ENCODE results near the gene MON2. TPM values are rescaled to one million over a fixed set of nuclear protein-coding genes. Genes with fewer than 3 reads are reported as not detected.

Gene MON2
- total and polyA plus RNA-seq, 4 donors, result 11.9 to 175 (median 33.3) TPM

GRCh38 chr12:62606654-62607053 lies 140.0 kb downstream of the MON2 start:
- WGBS, 2 donors, result 92 to 100% methylated on average over 1 of the region's 1 CpG

GRCh38 chr12:62613081-62613480 lies 146.5 kb downstream of the MON2 start:
- WGBS, 2 donors, result 95 to 100% methylated on average over 1 of the region's 1 CpG
- TF ChIP-seq CTCF (IDR thresholded peaks at IDR 0.05; ENCODE audit: control extremely low read depth, extremely low read depth), result no peak
- H3K27me3 ChIP-seq (ENCODE audit: control insufficient read depth in 3 of 3, insufficient read depth in 3 of 3, low read length in 2 of 3), result no peaks in the 10 kb centered on the region

More at GRCh38 chr12:62606654-62607053, 140.0 kb downstream of the MON2 start:
- DNase-seq (no peak), ATAC-seq (ENCODE audit: insufficient read depth, low FRiP score) (no peak)
- no peak overlapping the region for H3K9ac ChIP-seq (ENCODE audit: insufficient read depth in 1 of 2, low read length in 2 of 2)
- no peaks in the 10 kb centered on the region for H3K27me3 ChIP-seq (ENCODE audit: control insufficient read depth in 3 of 3, insufficient read depth in 3 of 3, low read length in 2 of 3)
- H3K36me3 ChIP-seq (ENCODE audit: control insufficient read depth in 4 of 4, insufficient read depth in 4 of 4, low read length in 4 of 4), result peaks cover 0 to 1% (median 0%) of the 10 kb centered on the region in 4 donors
- H3K27ac ChIP-seq (ENCODE audit: low read depth in 1 of 2, low read length in 1 of 2), result no peak overlapping the region
- TF ChIP-seq CTCF (IDR thresholded peaks at IDR 0.05; ENCODE audit: control extremely low read depth, extremely low read depth), result no peak
- no peak overlapping the region for H3K4me3 ChIP-seq
- peaks cover 0 to 16% (median 11%) of the 10 kb centered on the region in 5 donors for H3K4me1 ChIP-seq (ENCODE audit: control insufficient read depth in 5 of 5, insufficient read depth in 5 of 5, low read length in 5 of 5)
- no peaks in the 10 kb centered on the region for H3K9me3 ChIP-seq (ENCODE audit: control insufficient read depth in 4 of 4, insufficient read depth in 3 of 4, low read length in 3 of 4)

GRCh38 chr12:62618319-62618718 lies 151.7 kb downstream of the MON2 start:
- no peak for DNase-seq
- Histone ChIP-seq H3K9me3 (ENCODE audit: control insufficient read depth in 4 of 4, insufficient read depth in 3 of 4, low read length in 3 of 4) (no peaks in the 10 kb centered on the region), H3K27me3 (ENCODE audit: control insufficient read depth in 3 of 3, insufficient read depth in 3 of 3, low read length in 2 of 3) (peaks cover 0 to 6% (median 0%) of the 10 kb centered on the region in 3 donors), H3K9ac (ENCODE audit: insufficient read depth in 1 of 2, low read length in 2 of 2) (no peak overlapping the region), H3K4me3 (no peak overlapping the region), H3K4me1 (ENCODE audit: control insufficient read depth in 5 of 5, insufficient read depth in 5 of 5, low read length in 5 of 5) (no peaks in the 10 kb centered on the region), H3K36me3 (ENCODE audit: control insufficient read depth in 4 of 4, insufficient read depth in 4 of 4, low read length in 4 of 4) (peaks cover 0 to 4% (median 0%) of the 10 kb centered on the region in 4 donors), H3K27ac (ENCODE audit: low read depth in 1 of 2, low read length in 1 of 2) (no peak overlapping the region)
- ATAC-seq (ENCODE audit: insufficient read depth, low FRiP score), result no peak
- TF ChIP-seq CTCF (IDR thresholded peaks at IDR 0.05; ENCODE audit: control extremely low read depth, extremely low read depth), result no peak

More at GRCh38 chr12:62613081-62613480, 146.5 kb downstream of the MON2 start:
- Histone ChIP-seq H3K36me3 (ENCODE audit: control insufficient read depth in 4 of 4, insufficient read depth in 4 of 4, low read length in 4 of 4) (peaks cover 0 to 5% (median 0%) of the 10 kb centered on the region in 4 donors), H3K9me3 (ENCODE audit: control insufficient read depth in 4 of 4, insufficient read depth in 3 of 4, low read length in 3 of 4) (no peaks in the 10 kb centered on the region), H3K4me1 (ENCODE audit: control insufficient read depth in 5 of 5, insufficient read depth in 5 of 5, low read length in 5 of 5) (no peaks in the 10 kb centered on the region), H3K27ac (ENCODE audit: low read depth in 1 of 2, low read length in 1 of 2) (no peak overlapping the region), H3K4me3 (no peak overlapping the region), H3K9ac (ENCODE audit: insufficient read depth in 1 of 2, low read length in 2 of 2) (no peak overlapping the region)
- ATAC-seq (ENCODE audit: insufficient read depth, low FRiP score), result no peak
- DNase-seq, result no peak

GRCh38 chr12:62618930-62619329 lies 152.3 kb downstream of the MON2 start:
- Histone ChIP-seq H3K36me3 (ENCODE audit: control insufficient read depth in 4 of 4, insufficient read depth in 4 of 4, low read length in 4 of 4) (peaks cover 0 to 4% (median 0%) of the 10 kb centered on the region in 4 donors), H3K9me3 (ENCODE audit: control insufficient read depth in 4 of 4, insufficient read depth in 3 of 4, low read length in 3 of 4) (no peaks in the 10 kb centered on the region), H3K4me3 (no peak overlapping the region), H3K4me1 (ENCODE audit: control insufficient read depth in 5 of 5, insufficient read depth in 5 of 5, low read length in 5 of 5) (no peaks in the 10 kb centered on the region), H3K27ac (ENCODE audit: low read depth in 1 of 2, low read length in 1 of 2) (no peak overlapping the region), H3K9ac (ENCODE audit: insufficient read depth in 1 of 2, low read length in 2 of 2) (no peak overlapping the region), H3K27me3 (ENCODE audit: control insufficient read depth in 3 of 3, insufficient read depth in 3 of 3, low read length in 2 of 3) (peaks cover 0 to 6% (median 0%) of the 10 kb centered on the region in 3 donors)
- DNase-seq (no peak), ATAC-seq (ENCODE audit: insufficient read depth, low FRiP score) (no peak)
- WGBS, 2 donors, result 67 to 68% methylated on average over 2 of the region's 2 CpGs
- no peak for TF ChIP-seq CTCF (IDR thresholded peaks at IDR 0.05; ENCODE audit: control extremely low read depth, extremely low read depth)

Measured in lung (tissue), 12 donors.